Measurements from ENCODE around the gene FAM120C.

GRCh38 chrX:54076903-54077302, 106.2 kb downstream of the FAM120C start:
- TF ChIP-seq CTCF (IDR thresholded peaks at IDR 0.05) = no peak
- TF ChIP-seq EP300 (IDR thresholded peaks at IDR 0.05) = no peak

Data from gastroesophageal sphincter (tissue), 3 donors.